ENCODE results near the gene GTSE1. TPM values are rescaled to one million over a fixed set of nuclear protein-coding genes. Genes with fewer than 3 reads are reported as not detected.

Gene GTSE1
- total and polyA plus RNA-seq, 2 donors: 4.4 to 14.1 TPM

GRCh38 chr22:46340676-46341075, 44.0 kb downstream of the GTSE1 start:
- DNase-seq (ENCODE audit: low read depth in 6 of 9, low spot score in 9 of 9): no peak
- H3K9me3 ChIP-seq (ENCODE audit: control insufficient read depth in 2 of 2, insufficient read depth in 1 of 2, low read length in 1 of 2): no peaks in the 10 kb centered on the region
- 97% methylated on average over 13 of the region's 13 CpGs for WGBS
- peaks cover 5 to 8% of the 10 kb centered on the region in 2 donors for H3K4me1 ChIP-seq (ENCODE audit: control insufficient read depth in 2 of 2, insufficient read depth in 2 of 2, low read length in 2 of 2)
- H3K27me3 ChIP-seq (ENCODE audit: control insufficient read depth in 2 of 2, insufficient read depth in 1 of 2, low read length in 1 of 2): no peaks in the 10 kb centered on the region
- no peak overlapping the region for H3K27ac ChIP-seq (ENCODE audit: low read depth in 1 of 2, low read length in 1 of 2)
- no peak overlapping the region for H3K4me3 ChIP-seq (ENCODE audit: low read length in 2 of 2)
- peaks cover 53 to 56% of the 10 kb centered on the region in 2 donors for H3K36me3 ChIP-seq (ENCODE audit: control insufficient read depth in 2 of 2, insufficient read depth in 2 of 2, low read length in 1 of 2)

- no peak overlapping the region for H3K4me3 ChIP-seq (ENCODE audit: low read length in 2 of 2)
- DNase-seq (ENCODE audit: low read depth in 6 of 9, low spot score in 9 of 9): no peak
- H3K27me3 ChIP-seq (ENCODE audit: control insufficient read depth in 2 of 2, insufficient read depth in 1 of 2, low read length in 1 of 2): no peaks in the 10 kb centered on the region
- WGBS: 97% methylated on average over 19 of the region's 19 CpGs
- peaks cover 74 to 80% of the 10 kb centered on the region in 2 donors for H3K36me3 ChIP-seq (ENCODE audit: control insufficient read depth in 2 of 2, insufficient read depth in 2 of 2, low read length in 1 of 2)
- H3K4me1 ChIP-seq (ENCODE audit: control insufficient read depth in 2 of 2, insufficient read depth in 2 of 2, low read length in 2 of 2): no peaks in the 10 kb centered on the region
- H3K27ac ChIP-seq (ENCODE audit: low read depth in 1 of 2, low read length in 1 of 2): no peak overlapping the region
- H3K9me3 ChIP-seq (ENCODE audit: control insufficient read depth in 2 of 2, insufficient read depth in 1 of 2, low read length in 1 of 2): no peaks in the 10 kb centered on the region
Observed at GRCh38 chr22:46346680-46347405, 50.2 kb downstream of the GTSE1 start.

GRCh38 chr22:46347646-46348045, 51.0 kb downstream of the GTSE1 start:
- no peaks in the 10 kb centered on the region for H3K4me1 ChIP-seq (ENCODE audit: control insufficient read depth in 2 of 2, insufficient read depth in 2 of 2, low read length in 2 of 2)
- no peaks in the 10 kb centered on the region for H3K9me3 ChIP-seq (ENCODE audit: control insufficient read depth in 2 of 2, insufficient read depth in 1 of 2, low read length in 1 of 2)
- no peak overlapping the region for H3K27ac ChIP-seq (ENCODE audit: low read depth in 1 of 2, low read length in 1 of 2)
- peaks cover 77 to 82% of the 10 kb centered on the region in 2 donors for H3K36me3 ChIP-seq (ENCODE audit: control insufficient read depth in 2 of 2, insufficient read depth in 2 of 2, low read length in 1 of 2)
- no peaks in the 10 kb centered on the region for H3K27me3 ChIP-seq (ENCODE audit: control insufficient read depth in 2 of 2, insufficient read depth in 1 of 2, low read length in 1 of 2)
- H3K4me3 ChIP-seq (ENCODE audit: low read length in 2 of 2): no peak overlapping the region
- DNase-seq (ENCODE audit: low read depth in 6 of 9, low spot score in 9 of 9): no peak
- 81% methylated on average over 12 of the region's 12 CpGs for whole genome bisulfite sequencing

GRCh38 chr22:46348099-46348695, 51.5 kb downstream of the GTSE1 start:
- H3K9me3 ChIP-seq (ENCODE audit: control insufficient read depth in 2 of 2, insufficient read depth in 1 of 2, low read length in 1 of 2): no peaks in the 10 kb centered on the region
- H3K4me1 ChIP-seq (ENCODE audit: control insufficient read depth in 2 of 2, insufficient read depth in 2 of 2, low read length in 2 of 2): no peaks in the 10 kb centered on the region
- no peak for DNase-seq (ENCODE audit: low read depth in 6 of 9, low spot score in 9 of 9)
- peaks cover 81 to 85% of the 10 kb centered on the region in 2 donors for H3K36me3 ChIP-seq (ENCODE audit: control insufficient read depth in 2 of 2, insufficient read depth in 2 of 2, low read length in 1 of 2)
- H3K27me3 ChIP-seq (ENCODE audit: control insufficient read depth in 2 of 2, insufficient read depth in 1 of 2, low read length in 1 of 2): no peaks in the 10 kb centered on the region
- no peak overlapping the region for H3K4me3 ChIP-seq (ENCODE audit: low read length in 2 of 2)
- no peak overlapping the region for H3K27ac ChIP-seq (ENCODE audit: low read depth in 1 of 2, low read length in 1 of 2)
- WGBS: over 99% methylated on average over 15 of the region's 15 CpGs

- H3K27ac ChIP-seq (ENCODE audit: low read depth in 1 of 2, low read length in 1 of 2): no peak overlapping the region
- H3K36me3 ChIP-seq (ENCODE audit: control insufficient read depth in 2 of 2, insufficient read depth in 2 of 2, low read length in 1 of 2): peaks cover 87 to 89% of the 10 kb centered on the region in 2 donors
- 96% methylated on average over 18 of the region's 18 CpGs for WGBS
Observed at GRCh38 chr22:46349238-46349637, 52.6 kb downstream of the GTSE1 start.

GRCh38 chr22:46349681-46350080, 53.0 kb downstream of the GTSE1 start:
- no peak overlapping the region for H3K27ac ChIP-seq (ENCODE audit: low read depth in 1 of 2, low read length in 1 of 2)
- WGBS: 93% methylated on average over 6 of the region's 6 CpGs
- H3K27me3 ChIP-seq (ENCODE audit: control insufficient read depth in 2 of 2, insufficient read depth in 1 of 2, low read length in 1 of 2): no peaks in the 10 kb centered on the region
- DNase-seq (ENCODE audit: low read depth in 6 of 9, low spot score in 9 of 9): no peak
- H3K4me3 ChIP-seq (ENCODE audit: low read length in 2 of 2): no peak overlapping the region
- H3K4me1 ChIP-seq (ENCODE audit: control insufficient read depth in 2 of 2, insufficient read depth in 2 of 2, low read length in 2 of 2): no peaks in the 10 kb centered on the region
- H3K9me3 ChIP-seq (ENCODE audit: control insufficient read depth in 2 of 2, insufficient read depth in 1 of 2, low read length in 1 of 2): no peaks in the 10 kb centered on the region
- H3K36me3 ChIP-seq (ENCODE audit: control insufficient read depth in 2 of 2, insufficient read depth in 2 of 2, low read length in 1 of 2): peaks cover 85 to 88% of the 10 kb centered on the region in 2 donors

More at GRCh38 chr22:46349238-46349637, 52.6 kb downstream of the GTSE1 start:
- no peaks in the 10 kb centered on the region for H3K4me1 ChIP-seq (ENCODE audit: control insufficient read depth in 2 of 2, insufficient read depth in 2 of 2, low read length in 2 of 2)
- no peaks in the 10 kb centered on the region for H3K27me3 ChIP-seq (ENCODE audit: control insufficient read depth in 2 of 2, insufficient read depth in 1 of 2, low read length in 1 of 2)
- H3K9me3 ChIP-seq (ENCODE audit: control insufficient read depth in 2 of 2, insufficient read depth in 1 of 2, low read length in 1 of 2): no peaks in the 10 kb centered on the region
- H3K4me3 ChIP-seq (ENCODE audit: low read length in 2 of 2): no peak overlapping the region
- no peak for DNase-seq (ENCODE audit: low read depth in 6 of 9, low spot score in 9 of 9)

- Histone ChIP-seq H3K27me3 (ENCODE audit: control insufficient read depth in 2 of 2, insufficient read depth in 1 of 2, low read length in 1 of 2) (no peaks in the 10 kb centered on the region), H3K4me3 (ENCODE audit: low read length in 2 of 2) (no peak overlapping the region), H3K27ac (ENCODE audit: low read depth in 1 of 2, low read length in 1 of 2) (no peak overlapping the region), H3K36me3 (ENCODE audit: control insufficient read depth in 2 of 2, insufficient read depth in 2 of 2, low read length in 1 of 2) (peaks cover 85 to 91% of the 10 kb centered on the region in 2 donors), H3K9me3 (ENCODE audit: control insufficient read depth in 2 of 2, insufficient read depth in 1 of 2, low read length in 1 of 2) (no peaks in the 10 kb centered on the region), H3K4me1 (ENCODE audit: control insufficient read depth in 2 of 2, insufficient read depth in 2 of 2, low read length in 2 of 2) (no peaks in the 10 kb centered on the region)
- 97% methylated on average over 7 of the region's 7 CpGs for WGBS
- no peak for DNase-seq (ENCODE audit: low read depth in 6 of 9, low spot score in 9 of 9)
Observed at GRCh38 chr22:46350121-46350520, 53.5 kb downstream of the GTSE1 start.

- Histone ChIP-seq H3K27ac (ENCODE audit: low read depth in 1 of 2, low read length in 1 of 2) (no peak overlapping the region), H3K27me3 (ENCODE audit: control insufficient read depth in 2 of 2, insufficient read depth in 1 of 2, low read length in 1 of 2) (no peaks in the 10 kb centered on the region), H3K36me3 (ENCODE audit: control insufficient read depth in 2 of 2, insufficient read depth in 2 of 2, low read length in 1 of 2) (peaks cover 83 to 92% of the 10 kb centered on the region in 2 donors), H3K4me1 (ENCODE audit: control insufficient read depth in 2 of 2, insufficient read depth in 2 of 2, low read length in 2 of 2) (peaks cover 0 to under 1% of the 10 kb centered on the region in 2 donors), H3K4me3 (ENCODE audit: low read length in 2 of 2) (no peak overlapping the region), H3K9me3 (ENCODE audit: control insufficient read depth in 2 of 2, insufficient read depth in 1 of 2, low read length in 1 of 2) (no peaks in the 10 kb centered on the region)
- DNase-seq (ENCODE audit: low read depth in 6 of 9, low spot score in 9 of 9): no peak
- 96% methylated on average over 20 of the region's 20 CpGs for WGBS
Observed at GRCh38 chr22:46350646-46351045, 54.0 kb downstream of the GTSE1 start.

GRCh38 chr22:46351131-46351735, 54.6 kb downstream of the GTSE1 start:
- Histone ChIP-seq H3K4me1 (ENCODE audit: control insufficient read depth in 2 of 2, insufficient read depth in 2 of 2, low read length in 2 of 2) (peaks cover 0 to 6% of the 10 kb centered on the region in 2 donors), H3K27me3 (ENCODE audit: control insufficient read depth in 2 of 2, insufficient read depth in 1 of 2, low read length in 1 of 2) (no peaks in the 10 kb centered on the region), H3K27ac (ENCODE audit: low read depth in 1 of 2, low read length in 1 of 2) (no peak overlapping the region), H3K4me3 (ENCODE audit: low read length in 2 of 2) (no peak overlapping the region), H3K36me3 (ENCODE audit: control insufficient read depth in 2 of 2, insufficient read depth in 2 of 2, low read length in 1 of 2) (peaks cover 84 to 96% of the 10 kb centered on the region in 2 donors), H3K9me3 (ENCODE audit: control insufficient read depth in 2 of 2, insufficient read depth in 1 of 2, low read length in 1 of 2) (no peaks in the 10 kb centered on the region)
- WGBS: 93% methylated on average over 28 of the region's 28 CpGs
- DNase-seq (ENCODE audit: low read depth in 6 of 9, low spot score in 9 of 9): no peak

All from thymus (tissue), 11 donors.